Smooth muscle cell (in vitro differentiated cells): ENCODE data around the gene PRRG1. TPM values are rescaled to one million over a fixed set of nuclear protein-coding genes. Genes with fewer than 3 reads are reported as not detected.
A peak's percentile ranks its signal among the peaks of the same experiment; 100 is the strongest.

Experiments used
- DNase-seq: peaks from one replicate; lab custom pipeline; 2025; ENCODE audit not compliant: unreplicated experiment; lab: John Stamatoyannopoulos, UW
- H2AFZ ChIP-seq: fragments of 200-600 bp; sonication (generic); 2 replicates; pipeline ENCODE4 v1.6.0; 2016; ENCODE audit warnings: antibody characterized with exemption, low read depth, mild to moderate bottlenecking
- H3F3A ChIP-seq: fragments of 200-600 bp; sonication (generic); 2 replicates; pipeline ENCODE4 v1.6.0; 2017; ENCODE audit warnings: antibody characterized with exemption, low read depth
- H3K27ac ChIP-seq: fragments of 200-600 bp; sonication (generic); 2 replicates; pipeline ENCODE4 v1.5.1; 2016; ENCODE audit warnings: low read depth, mild to moderate bottlenecking
- H3K27me3 ChIP-seq: fragments of 200-600 bp; sonication (generic); 2 replicates; pipeline ENCODE4 v1.6.1; 2016; ENCODE audit warnings: low read depth, mild to moderate bottlenecking
- H3K36me3 ChIP-seq: fragments of 200-600 bp; sonication (generic); 2 replicates; pipeline ENCODE4 v1.5.1; 2016; ENCODE audit warnings: low read depth
- H3K4me1 ChIP-seq: fragments of 200-600 bp; sonication (generic); 2 replicates; pipeline ENCODE4 v1.5.1; 2016; ENCODE audit warnings: low read depth
- H3K4me2 ChIP-seq: fragments of 200-600 bp; sonication (generic); 2 replicates; pipeline ENCODE4 v1.6.0; 2016; ENCODE audit warnings: mild to moderate bottlenecking
- H3K4me3 ChIP-seq: fragments of 200-600 bp; sonication (generic); 2 replicates; pipeline ENCODE4 v1.5.1; 2016; ENCODE audit warnings: mild to moderate bottlenecking
- H3K79me2 ChIP-seq: fragments of 200-600 bp; sonication (generic); 2 replicates; pipeline ENCODE4 v1.6.0; 2016; ENCODE audit warnings: low read depth, mild to moderate bottlenecking
- H3K9ac ChIP-seq: fragments of 200-600 bp; sonication (generic); 2 replicates; pipeline ENCODE4 v1.6.0; 2016; ENCODE audit warnings: low read depth
- H3K9me3 ChIP-seq: fragments of 200-600 bp; sonication (generic); replicated peaks from 2 replicates; pipeline ENCODE4 v1.5.1; 2016; ENCODE audit warnings: low read depth
- H4K20me1 ChIP-seq: fragments of 200-600 bp; sonication (generic); 2 replicates; pipeline ENCODE4 v1.6.0; 2016; ENCODE audit warnings: low read depth
- CTCF ChIP-seq: fragments of 200-600 bp; sonication (generic); IDR thresholded peaks from 2 replicates; pipeline ENCODE4 v1.5.1; 2017; ENCODE audit warnings: borderline replicate concordance, mild to moderate bottlenecking, antibody characterized with exemption; ENCODE audit not compliant: insufficient read depth, poor library complexity, severe bottlenecking
- WGBS: methylation state at CpG from one replicate; pipeline ENCODE4 v1.1.7; 2016; ENCODE audit warnings: low lambda C conversion rate; 5-methylcytosine and 5-hydroxymethylcytosine counted together
- polyA plus RNA-seq: library from polyadenylated mRNA; unstranded; fragments of >200 nt; fragmentation: Nextera tagmentation; extraction: Ambion mirVana; gene quantifications from 2 replicates; pipeline ENCODE4 v1.2.1, GENCODE V29; 2016
- total RNA-seq: library from RNA; depleted of rRNA; stranded (reverse); fragments of >200 nt; gene quantifications from 2 replicates; pipeline ENCODE4 v1.2.3, GENCODE V29; 2014

The PRRG1 gene
- total and polyA plus RNA-seq, 2 experiments from 2014 or later = 14.4 to 33.3 TPM

- no peaks in the 10 kb centered on the region for H3K27me3 ChIP-seq
- no peak for TF ChIP-seq CTCF
- WGBS = 89% methylated on average over 4 of the region's 4 CpGs
Observed at GRCh38 chrX:37331546-37331945, 17.6 kb upstream of the PRRG1 start.

GRCh38 chrX:37332055-37332454 lies 17.1 kb upstream of the PRRG1 start:
- TF ChIP-seq CTCF = no peak
- Histone ChIP-seq H3K4me3 (no peak overlapping the region), H3K9ac (no peak overlapping the region), H2AFZ (no peak overlapping the region), H4K20me1 (no peaks in the 10 kb centered on the region), H3K79me2 (no peaks in the 10 kb centered on the region), H3F3A (no peaks in the 10 kb centered on the region), H3K4me2 (no peak overlapping the region), H3K36me3 (no peaks in the 10 kb centered on the region), H3K9me3 (no peaks in the 10 kb centered on the region), H3K27me3 (no peaks in the 10 kb centered on the region), H3K4me1 (no peaks in the 10 kb centered on the region), H3K27ac (no peak overlapping the region)
- no peak for DNase-seq
- 78% methylated on average over 2 of the region's 2 CpGs for WGBS

More at GRCh38 chrX:37331546-37331945, 17.6 kb upstream of the PRRG1 start:
- Histone ChIP-seq H3K4me3 (no peak overlapping the region), H3F3A (no peaks in the 10 kb centered on the region), H3K27ac (no peak overlapping the region), H3K4me1 (no peaks in the 10 kb centered on the region), H3K9ac (no peak overlapping the region), H4K20me1 (no peaks in the 10 kb centered on the region), H3K79me2 (no peaks in the 10 kb centered on the region), H3K4me2 (no peak overlapping the region), H3K9me3 (no peaks in the 10 kb centered on the region), H3K36me3 (no peaks in the 10 kb centered on the region), H2AFZ (no peak overlapping the region)
- DNase-seq = no peak

GRCh38 chrX:37332987-37333658 lies 16.0 kb upstream of the PRRG1 start:
- H3K27ac ChIP-seq = no peak overlapping the region
- H3K9ac ChIP-seq = no peak overlapping the region
- no peaks in the 10 kb centered on the region for H4K20me1 ChIP-seq
- no peaks in the 10 kb centered on the region for H3K9me3 ChIP-seq
- WGBS = 76% methylated on average over 8 of the region's 8 CpGs
- no peaks in the 10 kb centered on the region for H3K36me3 ChIP-seq
- no peak for TF ChIP-seq CTCF
- no peak overlapping the region for H3K4me2 ChIP-seq
- no peaks in the 10 kb centered on the region for H3K27me3 ChIP-seq
- no peak for DNase-seq
- H3K79me2 ChIP-seq = no peaks in the 10 kb centered on the region
- no peaks in the 10 kb centered on the region for H3F3A ChIP-seq
- H3K4me1 ChIP-seq = no peaks in the 10 kb centered on the region
- no peak overlapping the region for H3K4me3 ChIP-seq
- no peak overlapping the region for H2AFZ ChIP-seq

GRCh38 chrX:37347420-37347819 lies 1.7 kb upstream of the PRRG1 start:
- Histone ChIP-seq H3K4me2 (peak overlapping the region; percentile 88), H3K36me3 (no peaks in the 10 kb centered on the region), H3K79me2 (peaks cover 24% of the 10 kb centered on the region), H3K9ac (no peak overlapping the region), H3F3A (peaks cover 5% of the 10 kb centered on the region), H3K27ac (peak overlapping the region; percentile 77), H3K27me3 (no peaks in the 10 kb centered on the region), H3K4me3 (no peak overlapping the region), H3K4me1 (peaks cover 21% of the 10 kb centered on the region), H4K20me1 (peaks cover 16% of the 10 kb centered on the region), H2AFZ (peak overlapping the region; percentile 36), H3K9me3 (no peaks in the 10 kb centered on the region)
- DNase-seq = no peak
- no peak for TF ChIP-seq CTCF
- 8% methylated on average over 1 of the region's 1 CpG for WGBS
